ENCODE data around the gene C1QTNF12.

C1QTNF12 gene

DNA sequence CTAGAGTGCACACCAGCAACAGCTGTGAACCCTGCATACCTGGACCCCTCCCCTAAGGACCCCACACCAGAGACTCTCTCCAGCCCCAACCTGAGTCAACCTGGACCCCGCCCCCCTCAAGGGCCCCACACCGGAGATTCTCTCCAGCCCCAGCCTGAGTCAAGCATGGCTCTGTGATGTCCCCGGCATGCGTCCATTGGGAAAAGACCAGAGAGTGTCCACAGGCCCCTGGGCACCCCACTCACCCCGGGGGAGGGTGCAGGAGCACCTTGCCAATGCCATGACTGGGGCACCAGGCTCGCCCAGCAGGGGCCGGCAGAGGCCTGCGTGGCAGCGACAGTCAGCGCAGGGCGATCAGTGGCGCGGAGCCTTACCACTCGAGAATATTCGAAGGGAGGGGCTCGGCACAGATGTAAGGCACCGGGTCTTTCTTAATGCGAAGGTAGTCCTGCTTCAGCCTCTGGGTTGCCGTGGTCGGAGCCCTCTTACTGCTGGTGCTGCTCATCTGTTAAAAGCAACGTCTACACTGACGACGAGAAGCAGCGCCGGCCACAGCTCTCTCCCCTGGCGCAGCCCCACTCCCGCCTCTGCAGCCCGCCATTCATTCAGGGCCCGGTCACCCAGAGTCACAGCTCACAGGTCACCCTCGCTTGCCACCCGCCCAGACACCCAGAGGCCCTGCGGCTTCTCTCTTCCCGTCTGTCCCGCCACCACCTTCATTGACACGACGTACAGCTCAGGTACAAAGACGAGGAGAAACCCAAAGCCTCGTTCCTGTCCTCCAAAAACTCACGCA, 21.2 kb upstream of the C1QTNF12 start:
- DNase-seq (ENCODE audit: low spot score) = no peak
- TF ChIP-seq, protein P1, sequence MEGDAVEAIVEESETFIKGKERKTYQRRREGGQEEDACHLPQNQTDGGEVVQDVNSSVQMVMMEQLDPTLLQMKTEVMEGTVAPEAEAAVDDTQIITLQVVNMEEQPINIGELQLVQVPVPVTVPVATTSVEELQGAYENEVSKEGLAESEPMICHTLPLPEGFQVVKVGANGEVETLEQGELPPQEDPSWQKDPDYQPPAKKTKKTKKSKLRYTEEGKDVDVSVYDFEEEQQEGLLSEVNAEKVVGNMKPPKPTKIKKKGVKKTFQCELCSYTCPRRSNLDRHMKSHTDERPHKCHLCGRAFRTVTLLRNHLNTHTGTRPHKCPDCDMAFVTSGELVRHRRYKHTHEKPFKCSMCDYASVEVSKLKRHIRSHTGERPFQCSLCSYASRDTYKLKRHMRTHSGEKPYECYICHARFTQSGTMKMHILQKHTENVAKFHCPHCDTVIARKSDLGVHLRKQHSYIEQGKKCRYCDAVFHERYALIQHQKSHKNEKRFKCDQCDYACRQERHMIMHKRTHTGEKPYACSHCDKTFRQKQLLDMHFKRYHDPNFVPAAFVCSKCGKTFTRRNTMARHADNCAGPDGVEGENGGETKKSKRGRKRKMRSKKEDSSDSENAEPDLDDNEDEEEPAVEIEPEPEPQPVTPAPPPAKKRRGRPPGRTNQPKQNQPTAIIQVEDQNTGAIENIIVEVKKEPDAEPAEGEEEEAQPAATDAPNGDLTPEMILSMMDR (IDR thresholded peaks at IDR 0.05; ENCODE audit: borderline replicate concordance, control extremely low read depth, extremely low read depth, insufficient read depth, missing control alignments) = no peak
- in situ Hi-C loops (cut with MboI; ENCODE audit: low sequenced_read_pairs, unreplicated experiment) = loop anchor here (25.0 kb wide), 1 partner anchor 380 kb away; no protein-coding TSS in a partner anchor

DNA sequence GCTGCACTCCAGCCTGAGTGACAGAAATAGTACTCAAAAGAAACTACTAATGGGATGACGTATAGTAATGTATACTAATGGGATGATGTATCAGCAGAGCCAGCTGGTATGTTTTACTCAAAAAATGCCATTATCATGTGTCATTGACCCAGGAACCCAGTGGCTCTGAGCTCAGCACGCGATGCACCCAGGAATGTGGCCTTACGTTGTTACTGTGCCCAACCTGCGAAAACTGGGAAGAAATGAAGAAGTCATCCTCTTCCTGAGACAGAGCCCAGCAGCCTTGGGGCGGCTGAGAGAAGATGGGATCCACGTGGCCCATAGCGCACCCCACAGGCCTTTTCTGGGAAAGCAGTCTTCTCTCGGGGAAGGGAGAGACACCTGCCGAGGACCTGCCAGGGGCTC, 18.3 kb upstream of the C1QTNF12 start:
- TF ChIP-seq, protein P1 (IDR thresholded peaks at IDR 0.05; ENCODE audit: borderline replicate concordance, control extremely low read depth, extremely low read depth, insufficient read depth, missing control alignments) = no peak
- no peak for DNase-seq (ENCODE audit: low spot score)
- in situ Hi-C loops (cut with MboI; ENCODE audit: low sequenced_read_pairs, unreplicated experiment) = loop anchor here (25.0 kb wide), 1 partner anchor 378 kb away; no protein-coding TSS in a partner anchor

DNA sequence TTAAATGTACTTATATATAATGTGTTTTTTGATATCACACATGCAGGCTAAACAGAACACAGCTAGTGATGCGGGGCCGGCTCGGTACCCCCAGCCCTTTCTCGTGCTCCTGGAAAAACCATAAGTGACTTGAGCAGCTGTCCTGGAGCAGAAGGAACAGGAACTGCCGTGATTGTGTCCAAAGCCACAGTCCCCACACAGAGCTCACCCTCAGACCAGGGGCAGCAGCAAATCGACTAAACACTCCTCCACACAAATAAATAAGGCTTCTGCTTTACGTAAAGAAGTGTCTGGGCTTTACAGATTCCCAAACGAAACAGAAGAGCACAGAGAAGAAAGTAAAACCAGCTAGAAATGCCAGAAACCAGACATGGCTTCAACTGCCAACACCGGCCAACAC, 17.5 kb upstream of the C1QTNF12 start:
- TF ChIP-seq, protein P1 (IDR thresholded peaks at IDR 0.05; ENCODE audit: borderline replicate concordance, control extremely low read depth, extremely low read depth, insufficient read depth, missing control alignments) = no peak
- no peak for DNase-seq (ENCODE audit: low spot score)
- in situ Hi-C loops (cut with MboI; ENCODE audit: low sequenced_read_pairs, unreplicated experiment) = loop anchor here (25.0 kb wide), 1 partner anchor 377 kb away; no protein-coding TSS in a partner anchor

DNA sequence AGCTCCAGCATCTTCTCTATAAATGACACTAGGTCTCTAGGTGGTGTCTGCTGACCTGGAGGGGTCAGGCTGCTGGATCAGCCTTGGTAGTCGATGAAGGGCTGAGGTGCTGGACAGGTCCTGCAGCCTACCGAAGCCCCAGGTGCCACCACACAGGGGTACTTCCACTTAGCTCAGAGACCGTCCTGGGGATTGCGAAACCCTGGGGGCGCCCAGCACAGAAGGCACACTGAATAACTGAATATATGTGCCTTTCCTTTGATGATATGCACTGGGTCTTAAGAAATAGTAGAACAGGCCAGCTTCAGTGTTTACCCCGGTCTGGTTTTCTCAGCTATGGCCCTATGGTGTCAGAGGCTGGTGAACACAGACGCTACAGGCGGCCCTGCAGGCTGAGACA, 16.2 kb upstream of the C1QTNF12 start:
- no peak for DNase-seq (ENCODE audit: low spot score)
- in situ Hi-C loops (cut with MboI; ENCODE audit: low sequenced_read_pairs, unreplicated experiment) = loop anchor here (25.0 kb wide), 1 partner anchor 375 kb away; no protein-coding TSS in a partner anchor
- TF ChIP-seq, protein P1 (IDR thresholded peaks at IDR 0.05; ENCODE audit: borderline replicate concordance, control extremely low read depth, extremely low read depth, insufficient read depth, missing control alignments) = no peak

DNA sequence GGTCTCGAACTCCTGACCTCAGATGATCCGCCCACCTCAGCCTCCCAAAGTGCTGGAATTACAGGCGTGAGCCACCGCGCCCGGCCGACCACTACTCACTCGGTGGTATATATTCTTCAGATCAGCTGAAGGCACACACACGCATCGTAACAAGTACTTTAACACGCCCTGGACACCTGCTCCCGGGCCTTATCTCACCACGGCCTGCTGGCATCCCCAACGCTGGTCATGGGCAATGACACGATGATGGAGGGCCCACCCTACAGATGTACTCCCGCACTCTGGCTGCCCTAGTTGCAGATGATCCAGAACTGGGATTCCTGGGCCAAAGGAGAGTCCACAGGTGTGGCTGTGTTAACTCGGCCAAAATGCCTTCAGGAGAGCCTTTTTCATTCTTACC, 15.5 kb upstream of the C1QTNF12 start:
- TF ChIP-seq, protein P1 (IDR thresholded peaks at IDR 0.05; ENCODE audit: borderline replicate concordance, control extremely low read depth, extremely low read depth, insufficient read depth, missing control alignments) = no peak
- in situ Hi-C loops (cut with MboI; ENCODE audit: low sequenced_read_pairs, unreplicated experiment) = loop anchor here (25.0 kb wide), 1 partner anchor 375 kb away; no protein-coding TSS in a partner anchor
- no peak for DNase-seq (ENCODE audit: low spot score)

DNA sequence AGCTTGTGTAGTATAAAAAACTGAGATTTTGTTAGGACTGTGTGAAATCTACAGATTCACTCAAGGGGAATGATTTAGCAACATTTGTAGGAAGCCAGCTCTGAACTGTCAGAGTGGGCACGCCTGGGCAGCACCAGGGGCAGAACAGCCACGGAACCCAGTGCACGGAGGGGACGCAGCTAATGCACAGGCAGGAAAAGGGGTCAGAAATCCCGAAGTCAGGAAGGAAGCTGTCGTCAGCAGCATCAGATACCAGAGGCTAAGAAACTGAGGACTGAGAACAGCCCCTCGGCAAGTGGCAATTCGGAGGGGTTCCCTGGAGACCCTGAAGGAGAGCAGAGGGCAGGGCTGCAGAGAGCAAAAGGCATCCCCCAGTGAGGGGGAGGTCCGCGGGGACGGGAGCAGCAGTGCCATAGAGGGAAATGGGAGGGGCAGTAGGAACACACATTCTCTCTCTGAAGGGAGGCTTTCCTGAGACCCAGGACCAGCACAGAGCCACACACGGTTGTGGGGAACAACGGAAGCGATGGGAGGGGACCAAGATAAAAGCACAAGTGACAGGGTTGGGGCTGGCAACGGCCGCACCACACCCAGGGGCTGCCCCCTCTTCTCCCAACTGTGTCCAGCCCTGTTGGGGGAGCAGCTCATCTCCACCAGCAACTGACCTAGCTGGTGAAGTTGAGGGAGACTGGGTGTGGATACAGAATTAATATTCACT, 14.5 kb upstream of the C1QTNF12 start:
- no peak for DNase-seq (ENCODE audit: low spot score)
- in situ Hi-C loops (cut with MboI; ENCODE audit: low sequenced_read_pairs, unreplicated experiment) = loop anchor here (25.0 kb wide), 1 partner anchor 374 kb away; no protein-coding TSS in a partner anchor
- TF ChIP-seq, protein P1 (IDR thresholded peaks at IDR 0.05; ENCODE audit: borderline replicate concordance, control extremely low read depth, extremely low read depth, insufficient read depth, missing control alignments) = no peak

Data from GM13976 (cell line).